Parathyroid adenoma (tissue), 2 donors: Measurements from ENCODE around the gene PCBP4.

ENCODE experiments used
- H2AFZ ChIP-seq: fragments of 300-600 bp; sonication (generic); one replicate; pipeline ENCODE4 v1.7.0; 2017; ENCODE audit warnings: antibody characterized with exemption, mild to moderate bottlenecking
- H3K27ac ChIP-seq: fragments of 300-600 bp; sonication (generic); one replicate; pipeline ENCODE4 v1.7.0; 2017
- H3K27me3 ChIP-seq: fragments of 300-600 bp; sonication (generic); one replicate; pipeline ENCODE4 v1.7.0; 2017; ENCODE audit warnings: low read length; ENCODE audit not compliant: control insufficient read depth, insufficient read depth
- H3K36me3 ChIP-seq: fragments of 300-600 bp; sonication (generic); one replicate; pipeline ENCODE4 v1.7.0; 2017; ENCODE audit warnings: low read length; ENCODE audit not compliant: control insufficient read depth, insufficient read depth
- H3K4me1 ChIP-seq: fragments of 300-600 bp; sonication (generic); one replicate; pipeline ENCODE4 v1.7.0; 2017; ENCODE audit warnings: control low read depth
- H3K4me2 ChIP-seq: fragments of 300-600 bp; sonication (generic); one replicate; pipeline ENCODE4 v1.7.0; 2017; ENCODE audit warnings: low read length
- H3K4me3 ChIP-seq: fragments of 300-600 bp; sonication (generic); one replicate; pipeline ENCODE4 v1.7.0; 2017; ENCODE audit warnings: low read depth, low read length
- H3K79me2 ChIP-seq: fragments of 300-600 bp; sonication (generic); one replicate; pipeline ENCODE4 v1.7.0; 2017; ENCODE audit warnings: control low read depth
- H3K9ac ChIP-seq: fragments of 300-600 bp; sonication (generic); one replicate; pipeline ENCODE4 v1.7.0; 2017; ENCODE audit warnings: mild to moderate bottlenecking
- H3K9me3 ChIP-seq: fragments of 300-600 bp; sonication (generic); one replicate; pipeline ENCODE4 v1.7.0; 2017; ENCODE audit warnings: low read length; ENCODE audit not compliant: control insufficient read depth
- TF ChIP-seq, protein P1 (sequence below): fragments of 300-600 bp; sonication (generic); IDR thresholded peaks from one replicate; pipeline ENCODE4 v1.7.0; 2017; ENCODE audit warnings: antibody characterized with exemption, mild to moderate bottlenecking
- donor health status: primary hyperparathyroidism.

PCBP4 gene

DNA sequence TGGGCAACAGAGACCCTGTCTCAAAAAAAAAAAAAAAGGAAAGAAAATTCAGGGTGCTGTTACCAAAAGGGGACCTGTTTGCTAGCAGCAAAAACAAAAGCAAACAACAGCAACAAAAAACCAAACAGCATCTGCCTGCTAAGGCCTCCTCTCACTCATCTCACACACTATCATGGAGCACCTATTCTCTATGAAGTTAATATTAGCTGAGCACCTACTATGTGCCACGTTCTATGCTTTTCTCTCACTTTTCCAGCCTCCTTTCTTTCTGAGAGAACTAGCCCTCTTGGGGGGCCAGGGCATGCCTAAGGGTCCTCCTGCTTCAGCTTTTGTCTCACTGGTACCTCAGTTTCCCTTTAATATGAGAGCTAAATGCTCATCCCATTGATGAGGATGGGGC, 12.5 kb downstream of the PCBP4 start:
- no peaks in the 10 kb centered on the region for H3K27me3 ChIP-seq
- H3K79me2 ChIP-seq: no peaks in the 10 kb centered on the region
- H3K36me3 ChIP-seq: no peaks in the 10 kb centered on the region
- H3K9ac ChIP-seq: no peak overlapping the region
- TF ChIP-seq, protein P1, sequence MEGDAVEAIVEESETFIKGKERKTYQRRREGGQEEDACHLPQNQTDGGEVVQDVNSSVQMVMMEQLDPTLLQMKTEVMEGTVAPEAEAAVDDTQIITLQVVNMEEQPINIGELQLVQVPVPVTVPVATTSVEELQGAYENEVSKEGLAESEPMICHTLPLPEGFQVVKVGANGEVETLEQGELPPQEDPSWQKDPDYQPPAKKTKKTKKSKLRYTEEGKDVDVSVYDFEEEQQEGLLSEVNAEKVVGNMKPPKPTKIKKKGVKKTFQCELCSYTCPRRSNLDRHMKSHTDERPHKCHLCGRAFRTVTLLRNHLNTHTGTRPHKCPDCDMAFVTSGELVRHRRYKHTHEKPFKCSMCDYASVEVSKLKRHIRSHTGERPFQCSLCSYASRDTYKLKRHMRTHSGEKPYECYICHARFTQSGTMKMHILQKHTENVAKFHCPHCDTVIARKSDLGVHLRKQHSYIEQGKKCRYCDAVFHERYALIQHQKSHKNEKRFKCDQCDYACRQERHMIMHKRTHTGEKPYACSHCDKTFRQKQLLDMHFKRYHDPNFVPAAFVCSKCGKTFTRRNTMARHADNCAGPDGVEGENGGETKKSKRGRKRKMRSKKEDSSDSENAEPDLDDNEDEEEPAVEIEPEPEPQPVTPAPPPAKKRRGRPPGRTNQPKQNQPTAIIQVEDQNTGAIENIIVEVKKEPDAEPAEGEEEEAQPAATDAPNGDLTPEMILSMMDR: no peak
- no peak overlapping the region for H3K4me3 ChIP-seq
- no peak overlapping the region for H3K27ac ChIP-seq
- H2AFZ ChIP-seq: no peak overlapping the region
- no peaks in the 10 kb centered on the region for H3K9me3 ChIP-seq
- H3K4me1 ChIP-seq: peaks cover 15% of the 10 kb centered on the region
- no peak overlapping the region for H3K4me2 ChIP-seq

DNA sequence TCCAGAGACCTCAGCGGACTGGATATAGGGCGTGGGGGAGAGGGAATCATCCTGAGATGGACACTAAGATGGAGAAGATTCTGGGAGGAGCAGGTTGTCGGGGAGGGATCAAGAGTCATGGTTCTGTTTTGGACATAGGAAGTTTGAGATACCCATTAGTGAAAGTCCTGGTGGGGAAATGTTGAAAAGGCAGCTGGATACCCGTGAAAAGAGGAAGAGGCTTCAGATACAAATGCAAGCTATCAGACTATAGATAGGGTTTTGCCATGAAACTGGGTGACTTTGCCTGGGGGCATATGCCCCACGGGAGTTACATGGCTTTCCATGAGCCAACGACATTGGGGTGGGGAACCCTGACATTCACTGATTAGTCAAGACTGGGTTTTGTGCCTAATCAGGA, 13.1 kb downstream of the PCBP4 start:
- TF ChIP-seq, protein P1: no peak
- Histone ChIP-seq H2AFZ (no peak overlapping the region), H3K27ac (peak overlapping the region; percentile 38)

DNA sequence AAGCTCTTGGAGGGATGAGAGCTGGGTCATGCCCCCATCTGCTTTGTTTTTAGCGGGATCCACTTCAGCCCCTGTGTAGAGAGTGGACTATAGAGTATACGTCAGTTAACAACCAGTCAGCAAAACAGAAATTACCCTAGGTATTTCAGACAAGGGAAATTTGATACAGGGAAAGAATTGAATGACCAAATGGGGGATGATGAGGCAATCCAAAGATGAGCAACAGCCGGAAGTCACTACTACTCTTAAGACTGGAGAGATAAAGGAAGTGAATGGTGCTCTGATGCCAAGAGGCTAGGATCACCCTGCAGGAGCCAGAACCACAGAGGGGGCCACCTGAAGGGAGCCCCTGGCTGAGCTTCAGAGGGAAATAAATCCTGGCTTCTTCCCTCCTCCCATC, 13.8 kb downstream of the PCBP4 start:
- Histone ChIP-seq H3K4me1 (peaks cover 15% of the 10 kb centered on the region), H3K9me3 (no peaks in the 10 kb centered on the region), H2AFZ (no peak overlapping the region), H3K36me3 (no peaks in the 10 kb centered on the region), H3K4me2 (no peak overlapping the region), H3K79me2 (no peaks in the 10 kb centered on the region), H3K27me3 (no peaks in the 10 kb centered on the region), H3K27ac (peak overlapping the region; percentile 38), H3K4me3 (no peak overlapping the region), H3K9ac (no peak overlapping the region)
- TF ChIP-seq, protein P1: no peak

More for the DNA sequence above, 13.1 kb downstream of the PCBP4 start:
- H3K4me1 ChIP-seq: peaks cover 15% of the 10 kb centered on the region
- H3K36me3 ChIP-seq: no peaks in the 10 kb centered on the region
- H3K79me2 ChIP-seq: no peaks in the 10 kb centered on the region
- no peaks in the 10 kb centered on the region for H3K9me3 ChIP-seq
- no peak overlapping the region for H3K9ac ChIP-seq
- no peak overlapping the region for H3K4me3 ChIP-seq
- H3K4me2 ChIP-seq: no peak overlapping the region
- no peaks in the 10 kb centered on the region for H3K27me3 ChIP-seq

DNA sequence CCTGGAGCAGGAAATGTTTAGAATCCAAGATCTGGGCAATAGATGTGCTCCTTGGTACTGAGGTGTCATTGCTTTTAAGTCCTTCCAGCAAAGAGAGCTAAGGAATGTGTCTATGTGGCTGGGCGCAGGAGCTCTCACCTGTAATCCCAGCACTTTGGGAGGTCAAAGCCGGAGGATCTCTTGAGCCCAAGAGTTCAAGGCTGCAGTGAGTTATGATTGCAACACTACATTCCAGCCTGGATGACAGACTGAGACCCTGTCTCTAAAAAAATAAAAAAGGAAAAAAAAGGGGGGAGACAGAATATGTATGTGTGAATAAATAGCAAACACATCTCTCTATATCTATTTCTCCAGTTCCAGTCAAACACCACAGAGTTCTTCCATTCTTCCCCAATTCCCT, 16.4 kb downstream of the PCBP4 start:
- no peaks in the 10 kb centered on the region for H3K9me3 ChIP-seq
- TF ChIP-seq, protein P1: no peak
- H3K4me1 ChIP-seq: peaks cover 10% of the 10 kb centered on the region
- no peak overlapping the region for H3K27ac ChIP-seq
- H3K9ac ChIP-seq: no peak overlapping the region
- H3K4me3 ChIP-seq: no peak overlapping the region
- no peaks in the 10 kb centered on the region for H3K36me3 ChIP-seq
- H3K79me2 ChIP-seq: no peaks in the 10 kb centered on the region
- H3K4me2 ChIP-seq: no peak overlapping the region
- no peak overlapping the region for H2AFZ ChIP-seq
- no peaks in the 10 kb centered on the region for H3K27me3 ChIP-seq

DNA sequence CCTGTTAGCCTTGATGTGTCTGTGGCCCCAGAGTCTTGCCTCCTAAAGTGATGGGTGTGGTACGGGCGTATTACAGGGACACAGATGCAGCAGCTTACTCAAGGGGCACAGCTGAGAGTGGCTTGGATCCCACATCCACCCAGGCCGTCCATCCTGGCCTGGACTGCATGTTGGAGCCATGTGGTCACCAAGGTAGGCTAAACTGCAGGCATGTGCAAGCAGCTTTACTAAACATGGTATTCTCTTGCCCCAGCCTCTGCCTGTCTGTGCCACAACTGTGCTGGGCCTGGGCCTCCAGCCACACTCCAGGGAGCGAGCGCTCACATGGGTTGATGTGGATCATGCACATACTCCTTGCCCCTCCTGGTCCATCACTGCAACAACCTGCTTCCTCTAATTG, 18.1 kb downstream of the PCBP4 start:
- Histone ChIP-seq H3K79me2 (no peaks in the 10 kb centered on the region), H3K4me2 (no peak overlapping the region), H3K9me3 (no peaks in the 10 kb centered on the region), H3K4me1 (peaks cover 10% of the 10 kb centered on the region), H3K27me3 (no peaks in the 10 kb centered on the region), H3K9ac (no peak overlapping the region), H3K4me3 (no peak overlapping the region), H2AFZ (no peak overlapping the region), H3K36me3 (no peaks in the 10 kb centered on the region), H3K27ac (no peak overlapping the region)
- TF ChIP-seq, protein P1: no peak
